ENCODE measurements around the gene SYPL1.

The SYPL1 gene

GRCh38 chr7:106124186-106124585 is 12.1 kb upstream of the SYPL1 start:
- in situ Hi-C loops (cut with MboI; ENCODE audit: low sequenced_read_pairs): no loop called here

- in situ Hi-C loops (cut with MboI; ENCODE audit: low sequenced_read_pairs): no loop called here
These were observed 10.6 kb upstream of the SYPL1 start for GRCh38 chr7:106122713-106123112.

- in situ Hi-C loops (cut with MboI; ENCODE audit: low sequenced_read_pairs): no loop called here
These were observed 9.2 kb upstream of the SYPL1 start for GRCh38 chr7:106121189-106121810.

GRCh38 chr7:106120500-106120899 is 8.4 kb upstream of the SYPL1 start:
- in situ Hi-C loops (cut with MboI; ENCODE audit: low sequenced_read_pairs): no loop called here

- in situ Hi-C loops (cut with MboI; ENCODE audit: low sequenced_read_pairs): no loop called here
These were observed 7.6 kb upstream of the SYPL1 start for GRCh38 chr7:106119719-106120118.

- in situ Hi-C loops (cut with MboI; ENCODE audit: low sequenced_read_pairs): no loop called here
These were observed 5.9 kb upstream of the SYPL1 start for GRCh38 chr7:106117786-106118544.

GRCh38 chr7:106116161-106116704 is 4.1 kb upstream of the SYPL1 start:
- in situ Hi-C loops (cut with MboI; ENCODE audit: low sequenced_read_pairs): no loop called here

GRCh38 chr7:106114716-106115383 is 2.7 kb upstream of the SYPL1 start:
- in situ Hi-C loops (cut with MboI; ENCODE audit: low sequenced_read_pairs): no loop called here

- in situ Hi-C loops (cut with MboI; ENCODE audit: low sequenced_read_pairs): no loop called here
These were observed 885 bp upstream of the SYPL1 start for GRCh38 chr7:106112972-106113421.

- in situ Hi-C loops (cut with MboI; ENCODE audit: low sequenced_read_pairs): no loop called here
These were observed 426 bp downstream of the SYPL1 start for GRCh38 chr7:106111655-106112117.

- in situ Hi-C loops (cut with MboI; ENCODE audit: low sequenced_read_pairs): no loop called here
These were observed 1.0 kb downstream of the SYPL1 start for GRCh38 chr7:106110885-106111654.

GRCh38 chr7:106110238-106110560 is 1.9 kb downstream of the SYPL1 start:
- in situ Hi-C loops (cut with MboI; ENCODE audit: low sequenced_read_pairs): no loop called here

- in situ Hi-C loops (cut with MboI; ENCODE audit: low sequenced_read_pairs): no loop called here
These were observed 2.4 kb downstream of the SYPL1 start for GRCh38 chr7:106109521-106110237.

- in situ Hi-C loops (cut with MboI; ENCODE audit: low sequenced_read_pairs): no loop called here
These were observed 3.1 kb downstream of the SYPL1 start for GRCh38 chr7:106108991-106109390.

- in situ Hi-C loops (cut with MboI; ENCODE audit: low sequenced_read_pairs): no loop called here
These were observed 7.3 kb downstream of the SYPL1 start for GRCh38 chr7:106104721-106105260.

- in situ Hi-C loops (cut with MboI; ENCODE audit: low sequenced_read_pairs): no loop called here
These were observed 9.6 kb downstream of the SYPL1 start for GRCh38 chr7:106102387-106102966.

- in situ Hi-C loops (cut with MboI; ENCODE audit: low sequenced_read_pairs): no loop called here
These were observed 10.4 kb downstream of the SYPL1 start for GRCh38 chr7:106101726-106102125.

- in situ Hi-C loops (cut with MboI; ENCODE audit: low sequenced_read_pairs): no loop called here
These were observed 11.1 kb downstream of the SYPL1 start for GRCh38 chr7:106100863-106101629.

GRCh38 chr7:106099539-106099938 is 12.6 kb downstream of the SYPL1 start:
- in situ Hi-C loops (cut with MboI; ENCODE audit: low sequenced_read_pairs): no loop called here

All from HL-60/S4 (cell line).